Esophagus squamous epithelium (tissue), 5 donors: ENCODE data around the gene SSMEM1. TPM values are rescaled to one million over a fixed set of nuclear protein-coding genes. Genes with fewer than 3 reads are reported as not detected.

ENCODE experiments used
- DNase-seq: peaks from one replicate; lab custom pipeline; 2025; lab: John Stamatoyannopoulos, UW
- H3K27ac ChIP-seq, 4 donors: fragments of 200-600 bp; sonication (generic); one replicate each; pipeline ENCODE4 v1.5.1; 2016 to 2019; ENCODE audit warnings: mild to moderate bottlenecking in 1 of 4
- H3K27me3 ChIP-seq, 4 donors: fragments of 200-600 bp; sonication (generic); 1 replicate in 3 of 4; 2 replicates in 1 of 4; pipeline versions ENCODE4 v1.5.1 to v1.6.0; 2017 to 2021; ENCODE audit warnings: antibody characterized with exemption in 1 of 4
- H3K36me3 ChIP-seq, 3 donors: fragments of 200-600 bp; sonication (generic); one replicate each; pipeline ENCODE4 v1.5.1; 2016 to 2019
- H3K4me1 ChIP-seq, 3 donors: fragments of 200-600 bp; sonication (generic); one replicate each; pipeline ENCODE4 v1.5.1; 2017 to 2019
- H3K4me3 ChIP-seq, 4 donors: fragments of 200-600 bp; sonication (generic); 1 replicate in 3 of 4; 2 replicates in 1 of 4; pipeline ENCODE4 v1.5.1; 2016 to 2019; ENCODE audit warnings: mild to moderate bottlenecking in 2 of 4, moderate library complexity in 1 of 4
- H3K9me3 ChIP-seq, 3 donors: fragments of 200-600 bp; sonication (generic); one replicate each; pipeline ENCODE4 v1.5.1; 2016 to 2019
- POLR2A ChIP-seq, 4 donors: fragments of 450-650 bp; IDR thresholded peaks; one replicate each; pipeline ENCODE4 v1.6.1; 2017; ENCODE audit warnings: antibody characterized with exemption in 4 of 4, mild to moderate bottlenecking in 4 of 4, moderate library complexity in 3 of 4
- WGBS, 2 donors: methylation state at CpG; one replicate each; pipeline ENCODE4 v1.1.5; 2018; 5-methylcytosine and 5-hydroxymethylcytosine counted together
- intact Hi-C: fragments of 100-400 bp; cut with DNase I; formaldehyde crosslinking; loops from one replicate; pipeline ENCODE4 v1.15.0; 2022
- total RNA-seq, 4 donors: library from RNA; depleted of rRNA; stranded (reverse); fragments of >200 nt; gene quantifications; one replicate each; pipeline ENCODE4 v1.1.0, GENCODE V29; 2016
- TF ChIP-seq, protein P1 (sequence below), 6 experiments: fragments of 450-650 bp in 4 of 6; fragments of 200-600 bp in 2 of 6; sonication (generic) in 2 of 6; IDR thresholded peaks; one replicate each; pipeline ENCODE4 v1.5.1; 2016 to 2019; ENCODE audit warnings: antibody characterized with exemption in 6 of 6, mild to moderate bottlenecking in 4 of 6, moderate library complexity in 4 of 6
- donor health status: DM: yes; HTN: yes; CAD: no.

The SSMEM1 gene
- total RNA-seq, 4 donors from 2014 or later: not detected

DNA sequence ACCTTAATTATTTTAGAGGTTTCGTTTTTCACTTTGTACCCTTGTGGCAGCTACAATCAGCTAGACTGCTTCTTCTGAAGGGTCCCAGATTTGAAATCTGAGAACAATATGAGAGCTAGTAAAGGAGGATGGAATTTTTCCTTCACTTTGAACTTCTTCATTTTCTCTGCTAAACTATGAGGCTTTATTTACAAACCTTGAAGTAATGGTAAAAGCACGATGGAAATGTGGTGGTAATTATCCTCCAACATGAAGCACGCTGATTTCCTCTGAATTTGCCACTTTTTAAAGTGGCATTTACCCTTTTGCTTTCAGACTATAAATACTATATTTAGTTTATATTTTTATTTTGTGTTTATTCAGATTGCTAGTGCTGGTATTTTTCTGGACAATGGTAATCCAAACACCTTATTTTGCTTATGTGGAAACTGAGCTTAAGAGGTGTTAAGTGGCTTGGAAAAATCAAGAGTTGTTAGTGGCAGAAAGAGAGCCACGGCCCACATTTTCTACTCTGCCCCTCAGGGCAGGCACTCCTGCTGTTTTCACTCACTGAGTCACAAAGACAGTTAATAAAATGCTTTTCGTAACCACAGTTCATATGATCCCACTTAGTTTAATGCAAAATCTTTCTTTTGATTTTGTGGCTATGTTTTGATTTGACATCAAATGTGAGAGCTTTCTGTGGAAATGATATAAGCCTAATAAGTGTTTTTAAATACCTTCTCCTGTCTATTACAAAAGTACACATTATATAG, 2.7 kb downstream of the SSMEM1 start:
- WGBS, 2 donors: 47 to 52% methylated on average over 5 of the region's 5 CpGs
- DNase-seq: no peak

DNA sequence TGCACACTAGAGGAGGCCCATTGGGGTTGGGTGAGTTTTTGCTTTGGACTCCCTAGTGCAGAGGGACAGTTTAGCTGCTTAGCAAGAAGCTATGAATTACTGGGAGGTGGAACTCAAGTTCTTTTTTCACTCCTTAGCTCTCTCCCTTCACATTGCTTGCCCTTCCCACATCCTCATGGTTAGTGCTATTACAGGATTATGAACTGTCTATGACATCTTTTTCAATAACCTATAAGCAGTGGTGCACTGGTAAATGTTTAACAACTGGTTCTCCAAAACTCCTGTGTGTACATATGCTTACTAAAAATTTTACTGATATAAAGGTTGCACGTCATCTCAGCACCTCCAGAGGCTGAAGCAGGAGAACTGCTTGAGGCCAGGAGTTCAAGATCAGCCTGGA, 6.2 kb downstream of the SSMEM1 start:
- intact Hi-C loops: no loop called here
- no peaks in the 10 kb centered on the region for H3K36me3 ChIP-seq
- TF ChIP-seq POLR2A (IDR thresholded peaks at IDR 0.05): no peak
- TF ChIP-seq, protein P1, sequence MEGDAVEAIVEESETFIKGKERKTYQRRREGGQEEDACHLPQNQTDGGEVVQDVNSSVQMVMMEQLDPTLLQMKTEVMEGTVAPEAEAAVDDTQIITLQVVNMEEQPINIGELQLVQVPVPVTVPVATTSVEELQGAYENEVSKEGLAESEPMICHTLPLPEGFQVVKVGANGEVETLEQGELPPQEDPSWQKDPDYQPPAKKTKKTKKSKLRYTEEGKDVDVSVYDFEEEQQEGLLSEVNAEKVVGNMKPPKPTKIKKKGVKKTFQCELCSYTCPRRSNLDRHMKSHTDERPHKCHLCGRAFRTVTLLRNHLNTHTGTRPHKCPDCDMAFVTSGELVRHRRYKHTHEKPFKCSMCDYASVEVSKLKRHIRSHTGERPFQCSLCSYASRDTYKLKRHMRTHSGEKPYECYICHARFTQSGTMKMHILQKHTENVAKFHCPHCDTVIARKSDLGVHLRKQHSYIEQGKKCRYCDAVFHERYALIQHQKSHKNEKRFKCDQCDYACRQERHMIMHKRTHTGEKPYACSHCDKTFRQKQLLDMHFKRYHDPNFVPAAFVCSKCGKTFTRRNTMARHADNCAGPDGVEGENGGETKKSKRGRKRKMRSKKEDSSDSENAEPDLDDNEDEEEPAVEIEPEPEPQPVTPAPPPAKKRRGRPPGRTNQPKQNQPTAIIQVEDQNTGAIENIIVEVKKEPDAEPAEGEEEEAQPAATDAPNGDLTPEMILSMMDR (IDR thresholded peaks at IDR 0.05): no peak
- H3K27me3 ChIP-seq: peaks cover 0 to 4% (median 0%) of the 10 kb centered on the region in 4 donors
- H3K4me3 ChIP-seq: no peak overlapping the region
- H3K9me3 ChIP-seq: no peaks in the 10 kb centered on the region
- no peak for DNase-seq
- H3K4me1 ChIP-seq: no peaks in the 10 kb centered on the region
- WGBS, 2 donors: 77 to 80% methylated on average over 1 of the region's 1 CpG
- H3K27ac ChIP-seq: no peak overlapping the region

More for the DNA sequence above, 2.7 kb downstream of the SSMEM1 start:
- no peaks in the 10 kb centered on the region for H3K9me3 ChIP-seq
- H3K27ac ChIP-seq: peak overlapping the region in 1 of 4 donors; percentile 18
- peaks cover 0 to 4% (median 0%) of the 10 kb centered on the region in 4 donors for H3K27me3 ChIP-seq
- TF ChIP-seq, protein P1 (IDR thresholded peaks at IDR 0.05): no peak
- TF ChIP-seq POLR2A (IDR thresholded peaks at IDR 0.05): no peak
- H3K36me3 ChIP-seq: no peaks in the 10 kb centered on the region
- H3K4me1 ChIP-seq: peaks cover 0 to 6% (median 0%) of the 10 kb centered on the region in 3 donors
- H3K4me3 ChIP-seq: no peak overlapping the region
- intact Hi-C loops: no loop called here

DNA sequence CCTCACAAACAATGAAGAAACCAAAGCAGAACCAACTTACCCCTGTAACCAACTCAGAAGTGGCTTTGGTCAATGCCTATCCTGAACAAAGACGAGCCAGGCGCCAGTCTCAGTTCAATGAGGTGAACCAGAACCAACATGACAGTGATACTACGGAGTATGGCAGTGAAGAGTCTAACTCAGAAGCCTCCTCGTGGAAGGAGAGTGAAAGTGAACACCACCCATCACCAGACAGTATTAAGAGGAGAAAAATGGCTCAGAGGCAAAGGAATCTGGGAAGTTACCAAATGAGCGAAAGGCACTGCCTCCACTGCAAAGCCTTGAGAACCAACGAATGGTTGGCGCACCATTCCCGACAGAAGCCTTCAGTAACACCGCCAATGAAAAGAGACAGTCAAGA, 8.4 kb downstream of the SSMEM1 start:
- no peak overlapping the region for H3K4me3 ChIP-seq
- TF ChIP-seq, protein P1 (IDR thresholded peaks at IDR 0.05): no peak
- no peak for TF ChIP-seq POLR2A (IDR thresholded peaks at IDR 0.05)
- DNase-seq: no peak

DNA sequence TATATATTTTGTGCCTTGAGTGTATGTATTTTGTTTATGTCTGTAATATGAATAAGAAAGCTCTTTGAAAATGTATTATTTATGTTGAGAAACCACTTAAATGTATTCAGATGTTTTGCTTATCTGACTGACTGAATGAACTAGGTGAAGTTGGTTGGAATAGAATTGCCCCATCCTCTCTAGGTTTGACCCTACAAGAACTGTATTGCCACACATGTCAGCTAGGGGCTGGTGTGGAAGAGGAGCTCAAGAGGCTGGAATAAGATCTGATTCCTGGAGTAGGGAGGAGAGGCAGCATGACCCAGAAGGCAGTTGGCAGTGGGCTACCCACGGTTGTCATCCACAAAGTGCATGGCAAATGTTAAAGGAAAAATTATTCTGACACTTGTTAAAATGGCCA, 9.1 kb downstream of the SSMEM1 start:
- intact Hi-C loops: no loop called here
- Histone ChIP-seq H3K27me3 (no peaks in the 10 kb centered on the region), H3K9me3 (no peaks in the 10 kb centered on the region), H3K4me3 (no peak overlapping the region), H3K27ac (no peak overlapping the region), H3K36me3 (no peaks in the 10 kb centered on the region), H3K4me1 (no peaks in the 10 kb centered on the region)
- WGBS, 2 donors: 55 to 87% methylated on average over 1 of the region's 1 CpG
- TF ChIP-seq, protein P1 (IDR thresholded peaks at IDR 0.05): no peak
- TF ChIP-seq POLR2A (IDR thresholded peaks at IDR 0.05): no peak
- no peak for DNase-seq

More for the DNA sequence above, 8.4 kb downstream of the SSMEM1 start:
- no peaks in the 10 kb centered on the region for H3K9me3 ChIP-seq
- WGBS, 2 donors: 87% methylated on average over 9 of the region's 9 CpGs
- intact Hi-C loops: no loop called here
- no peaks in the 10 kb centered on the region for H3K36me3 ChIP-seq
- H3K4me1 ChIP-seq: no peaks in the 10 kb centered on the region
- peaks cover 0 to 4% (median 0%) of the 10 kb centered on the region in 4 donors for H3K27me3 ChIP-seq
- no peak overlapping the region for H3K27ac ChIP-seq

DNA sequence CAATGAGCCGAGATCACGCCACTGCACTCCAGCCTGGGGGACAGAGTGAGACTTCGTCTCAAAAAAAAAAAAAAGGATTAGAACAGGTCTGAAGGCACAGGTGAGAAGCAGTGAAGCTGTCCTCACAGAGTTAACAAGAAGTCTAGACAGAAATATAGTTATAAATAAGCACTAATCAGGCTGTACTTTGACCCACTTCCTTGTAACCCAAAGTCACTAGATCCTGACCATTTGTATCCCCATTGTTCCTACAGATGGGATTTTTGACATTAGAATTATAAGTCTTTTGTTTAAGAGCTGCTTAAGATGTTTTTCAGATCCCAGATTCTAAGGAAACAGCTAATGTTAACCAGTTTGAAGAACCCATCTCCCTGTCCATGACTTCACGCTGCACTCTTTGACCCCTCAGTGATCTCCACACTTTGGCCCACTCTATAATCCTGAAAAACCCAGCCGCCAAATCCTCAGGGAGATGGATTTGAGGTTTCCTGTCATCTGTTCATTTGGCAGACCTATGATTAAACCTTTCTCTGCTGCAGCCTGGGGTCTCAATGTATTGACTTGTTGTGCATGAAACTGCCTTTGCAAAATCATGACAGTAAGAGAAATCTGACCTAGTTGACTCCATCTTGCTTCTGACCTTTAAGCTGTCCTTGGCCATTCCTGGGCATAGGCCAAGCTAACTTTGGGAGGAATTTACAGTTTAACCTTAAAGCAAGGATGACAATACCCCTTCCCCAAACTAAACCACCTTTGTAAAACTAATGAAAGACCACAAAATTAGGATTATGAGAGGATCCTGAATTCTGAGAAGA, 11.4 kb downstream of the SSMEM1 start:
- intact Hi-C loops: no loop called here
- 71 to 74% methylated on average over 4 to 5 of the region's 5 CpGs for WGBS, 2 donors
- DNase-seq: no peak
- H3K27ac ChIP-seq: no peak overlapping the region
- TF ChIP-seq, protein P1 (IDR thresholded peaks at IDR 0.05): no peak
- no peak for TF ChIP-seq POLR2A (IDR thresholded peaks at IDR 0.05)
- no peaks in the 10 kb centered on the region for H3K9me3 ChIP-seq
- H3K27me3 ChIP-seq: no peaks in the 10 kb centered on the region
- H3K36me3 ChIP-seq: no peaks in the 10 kb centered on the region
- H3K4me3 ChIP-seq: no peak overlapping the region
- H3K4me1 ChIP-seq: no peaks in the 10 kb centered on the region
